RPMI7951 (cell line): ENCODE measurements around the gene IL6ST. TPM values are rescaled to one million over a fixed set of nuclear protein-coding genes. Genes with fewer than 3 reads are reported as not detected.
"Not testable (repeated sequence)": the region's sequence is repeated elsewhere in the genome, so short reads cannot be mapped to it uniquely, and the experiment has no call there.

Experiments used
- DNase-seq: peaks from one replicate; pipeline ENCODE4 v3.0.0-alpha.2; 2012; ENCODE audit warnings: low read depth
- total RNA-seq: library from RNA; depleted of rRNA; stranded (reverse); fragments of >200 nt; shearing (Covaris generic); gene quantifications from 2 replicates; pipeline ENCODE4 v1.2.3, GENCODE V29; 2014

Gene IL6ST
- total RNA-seq, 1 experiment from 2014 or later = 136 TPM

DNA sequence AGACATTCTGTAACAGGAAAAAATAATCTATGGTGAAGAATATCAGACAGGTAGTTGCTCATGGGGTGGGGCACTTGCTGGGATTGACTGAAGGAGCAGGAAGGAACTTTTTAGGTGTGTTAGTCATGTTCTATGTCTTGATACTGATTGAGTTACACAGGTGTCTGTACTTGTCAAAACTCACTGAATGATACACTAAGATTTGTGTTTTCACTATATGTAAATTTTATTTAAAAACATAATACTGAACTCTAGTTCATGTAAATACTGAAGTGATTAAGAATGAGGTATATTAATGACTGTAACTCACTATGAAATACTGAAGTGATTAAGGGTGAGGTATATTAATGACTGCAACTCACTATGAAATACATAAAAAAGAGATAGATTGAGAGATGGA, 28.5 kb downstream of the IL6ST start:
- DNase-seq = no peak

- no peak for DNase-seq
Observed at GRCh38 chr5:55965525-55965924, 29.2 kb downstream of the IL6ST start.

GRCh38 chr5:55960779-55961178, 34.0 kb downstream of the IL6ST start:
- DNase-seq = no peak

DNA sequence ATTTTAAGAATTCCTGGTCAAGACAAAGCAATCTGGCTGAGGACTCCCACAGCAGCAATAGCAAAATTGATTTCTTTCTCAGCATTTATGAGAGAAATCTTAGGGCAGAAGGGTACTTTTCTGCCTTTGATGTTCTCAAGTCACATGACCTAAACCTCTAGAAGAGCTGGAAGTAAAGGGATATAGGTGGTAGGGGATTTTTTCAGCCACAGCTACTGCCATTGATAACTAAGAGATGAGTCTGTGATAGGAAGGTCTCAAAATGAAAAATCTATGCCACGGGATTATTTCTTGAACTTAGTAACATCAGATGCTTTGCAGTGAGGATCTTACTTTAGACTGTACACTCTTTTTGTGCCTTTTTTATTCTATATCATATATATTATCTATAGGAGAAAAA, 35.6 kb downstream of the IL6ST start:
- DNase-seq = no peak

DNA sequence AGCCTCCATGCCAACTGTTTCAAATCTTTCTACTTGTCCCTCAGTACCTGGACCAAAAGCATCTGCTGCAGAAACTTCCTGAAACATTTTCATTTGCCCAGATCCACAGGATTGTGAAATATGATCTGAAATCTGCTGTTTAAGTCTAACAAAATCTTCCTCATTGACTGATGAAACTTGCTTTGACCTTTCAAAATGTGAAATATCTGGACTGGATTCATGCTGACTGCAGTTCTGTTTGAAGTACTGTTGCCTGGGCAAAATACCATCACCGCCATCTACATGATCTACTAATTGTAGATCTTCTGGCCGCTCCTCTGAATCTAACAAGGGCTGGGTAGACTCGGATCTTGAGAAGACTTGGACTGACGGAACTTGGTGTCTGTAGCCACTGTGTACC, 53.6 kb downstream of the IL6ST start:
- not testable (repeated sequence) for DNase-seq

- not testable (repeated sequence) for DNase-seq
Observed at GRCh38 chr5:55937598-55937997, 57.2 kb downstream of the IL6ST start.

DNA sequence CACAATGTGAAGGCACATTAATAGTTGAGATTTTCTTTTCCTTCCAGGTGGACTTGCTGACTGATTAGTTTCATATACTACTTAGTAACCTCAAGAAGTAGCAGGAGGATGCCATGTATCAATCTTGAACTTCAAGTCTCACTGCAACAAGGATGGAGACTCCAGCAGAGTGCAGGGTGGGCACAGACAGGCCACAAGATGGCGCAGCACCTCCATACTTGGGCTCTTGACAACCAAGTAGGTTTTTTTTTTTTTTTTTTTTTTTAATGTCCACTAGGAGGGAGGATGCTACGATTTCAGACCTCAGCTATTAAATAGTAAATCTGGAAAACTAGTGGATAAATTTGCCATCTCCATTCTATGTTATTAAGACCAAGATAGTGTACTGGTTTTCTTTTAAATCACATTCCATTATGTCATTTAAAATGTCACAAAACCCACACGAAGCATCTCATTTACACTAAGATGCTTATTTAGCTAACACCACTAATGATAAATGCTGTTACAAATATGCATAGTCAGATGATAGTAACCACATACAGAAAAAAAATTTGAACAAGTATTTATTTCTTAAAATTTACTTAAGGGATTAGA, 58.6 kb downstream of the IL6ST start:
- peak; percentile 66 for DNase-seq

DNA sequence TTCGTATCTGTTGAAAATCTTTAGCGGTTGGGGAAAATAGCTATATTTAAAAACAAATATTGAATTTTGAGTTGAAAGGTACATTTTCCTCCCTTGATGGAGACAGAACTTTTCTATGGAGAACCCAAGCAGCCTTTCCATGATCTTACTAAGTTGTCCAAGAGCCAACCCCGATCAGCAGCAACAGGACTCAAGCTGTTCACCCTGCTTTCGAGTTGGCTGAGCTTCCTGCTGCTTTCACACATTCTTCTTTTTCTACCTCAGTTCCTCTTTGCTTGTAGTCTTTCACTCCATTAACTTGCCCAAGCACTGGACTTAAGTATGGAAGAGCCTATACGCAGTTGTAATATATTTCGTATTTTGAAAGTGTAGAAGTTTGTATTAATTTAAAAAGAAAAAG, 59.4 kb downstream of the IL6ST start:
- no peak for DNase-seq

- DNase-seq = no peak
Observed at GRCh38 chr5:55934720-55935119, 60.0 kb downstream of the IL6ST start.

- DNase-seq = no peak
Observed at GRCh38 chr5:55934115-55934613, 60.6 kb downstream of the IL6ST start.

DNA sequence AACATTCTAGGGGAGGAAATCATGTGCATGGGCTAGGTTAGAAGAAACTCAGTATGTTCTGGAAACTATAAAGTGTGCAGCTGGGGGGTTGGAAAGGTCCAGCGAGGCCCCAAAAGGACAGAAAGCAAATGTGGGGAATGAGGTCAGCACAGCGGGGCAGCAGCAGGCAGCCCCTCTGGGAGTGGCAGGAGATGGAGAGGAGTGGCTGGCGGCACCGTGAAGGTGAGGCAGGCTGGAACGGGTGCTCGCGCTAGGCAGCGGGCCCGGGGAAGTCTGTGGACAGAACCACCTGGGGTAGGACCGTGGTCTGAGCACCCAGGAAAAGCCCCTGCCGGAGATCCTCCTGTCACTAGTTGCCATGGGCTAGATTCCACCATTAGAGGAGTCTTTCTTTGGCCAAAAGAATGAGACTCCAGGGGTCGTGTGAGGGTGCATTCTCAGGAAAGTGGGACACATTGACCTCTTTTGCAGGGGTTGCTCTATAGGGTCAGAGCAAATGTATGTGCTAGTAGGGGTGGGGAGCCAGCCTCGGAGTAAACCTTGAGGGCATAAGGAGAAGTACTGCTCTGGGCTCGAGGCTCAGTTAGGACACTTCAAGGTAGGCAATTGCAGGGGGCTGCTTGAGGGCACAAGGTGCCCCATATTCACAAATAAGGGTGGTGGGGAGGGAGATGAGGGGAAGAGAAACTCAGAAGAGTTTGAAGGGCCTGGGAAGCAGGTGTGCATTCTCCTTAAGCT, 61.2 kb downstream of the IL6ST start:
- DNase-seq = no peak

DNA sequence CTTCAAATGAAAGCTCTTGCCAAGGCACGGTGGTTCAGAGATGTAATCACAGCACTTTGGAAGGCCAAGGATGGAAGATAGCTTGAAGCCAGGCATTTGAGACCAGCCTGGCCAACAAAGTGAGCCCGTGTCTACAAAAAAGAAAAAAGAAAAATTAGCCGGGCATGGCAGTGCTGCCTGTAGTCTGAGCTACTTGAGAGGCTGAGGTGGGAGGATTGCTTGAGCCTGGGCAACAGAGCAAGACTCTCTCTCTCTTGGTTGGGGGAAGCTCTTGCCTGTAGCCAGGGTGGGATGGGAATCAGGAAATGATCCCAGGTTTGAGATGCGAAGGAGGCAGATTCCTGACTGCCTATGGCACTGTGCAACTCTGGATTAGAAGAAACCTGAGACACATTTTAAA, 62.1 kb downstream of the IL6ST start:
- no peak for DNase-seq

GRCh38 chr5:55929020-55929799, 65.6 kb downstream of the IL6ST start:
- no peak for DNase-seq

- no peak for DNase-seq
Observed at GRCh38 chr5:55927861-55928655, 66.7 kb downstream of the IL6ST start.

GRCh38 chr5:55926476-55926875, 68.3 kb downstream of the IL6ST start:
- DNase-seq = no peak

GRCh38 chr5:55925712-55926111, 69.1 kb downstream of the IL6ST start:
- DNase-seq = no peak

GRCh38 chr5:55925181-55925580, 69.6 kb downstream of the IL6ST start:
- no peak for DNase-seq

DNA sequence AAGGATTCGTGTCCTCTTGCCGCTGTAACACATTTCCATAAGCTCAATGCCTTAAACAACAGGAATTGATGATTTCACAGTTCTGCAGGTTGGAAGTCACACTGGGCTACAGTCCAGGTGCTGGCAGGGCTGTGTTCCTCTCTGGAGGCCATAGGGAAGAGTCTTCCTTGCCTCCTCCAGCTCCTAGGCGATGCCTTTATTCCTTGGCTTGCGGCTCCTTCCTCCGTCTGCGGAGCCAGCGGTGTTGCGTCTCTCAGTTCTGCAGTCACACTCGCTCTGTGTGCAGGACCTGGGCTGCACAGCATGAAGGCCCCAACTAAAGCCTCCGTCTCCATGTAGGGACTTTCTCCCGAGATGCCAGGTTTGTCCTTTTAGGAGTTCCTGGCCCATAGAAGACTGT, 70.0 kb downstream of the IL6ST start:
- no peak for DNase-seq

- no peak for DNase-seq
Observed at GRCh38 chr5:55923865-55924500, 70.8 kb downstream of the IL6ST start.

- DNase-seq = peak; percentile 29
Observed at GRCh38 chr5:55923177-55923771, 71.5 kb downstream of the IL6ST start.

DNA sequence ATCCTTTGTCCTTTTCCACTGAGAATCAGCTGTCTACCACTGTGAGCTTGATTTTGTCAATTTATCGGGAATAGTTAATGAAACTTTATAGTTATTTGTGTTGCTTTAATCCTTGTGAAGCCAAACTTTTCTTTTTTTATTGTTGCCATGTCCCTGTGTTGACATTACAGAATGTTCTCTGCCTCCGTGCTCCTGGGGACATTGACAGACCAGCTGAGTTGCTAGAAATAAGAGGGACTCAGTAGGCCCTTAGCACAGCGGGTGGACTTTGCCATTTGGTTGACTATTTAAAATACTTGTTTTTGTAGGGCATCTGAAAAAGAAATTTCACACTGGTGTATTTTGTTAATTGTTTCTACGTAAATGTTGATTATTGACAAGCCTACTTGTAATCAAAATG, 73.1 kb downstream of the IL6ST start:
- DNase-seq = no peak
